WTC11 (cell line): ENCODE data around the gene NEXMIF. TPM values are rescaled to one million over a fixed set of nuclear protein-coding genes. Genes with fewer than 3 reads are reported as not detected.

Experiments
- ATAC-seq: fragments of 200-7000 bp; cut with Tn5 transposase; 2 replicates; pipeline ENCODE4 v1.10.0; 2021; ENCODE audit warnings: mild to moderate bottlenecking, moderate library complexity
- CTCF ChIA-PET: fragments of 300-600 bp; sonication (Branson Sonifier 250); formaldehyde crosslinking; loops from one replicate; lab custom pipeline; 2021; ENCODE audit warnings: antibody characterized with exemption; lab: Charles Lee
- POLR2A ChIA-PET: fragments of 350-600 bp; sonication (Branson Sonifier 250); formaldehyde crosslinking; loops from one replicate; lab custom pipeline; 2021; ENCODE audit warnings: antibody characterized with exemption; lab: Charles Lee
- DNase-seq: peaks from one replicate; pipeline ENCODE4 v3.0.0; 2021; ENCODE audit warnings: low spot score
- H3K27ac Mint-ChIP-seq: 2 replicates; pipeline ENCODE4 v1.8.0; 2021; ENCODE audit warnings: mixed read lengths
- H3K27me3 Mint-ChIP-seq: 2 replicates; pipeline ENCODE4 v1.8.0; 2021; ENCODE audit warnings: low read depth, mild to moderate bottlenecking, moderate library complexity, mixed read lengths
- H3K36me3 Mint-ChIP-seq: 2 replicates; pipeline ENCODE4 v1.8.0; 2021; ENCODE audit warnings: mixed read lengths
- H3K4me1 Mint-ChIP-seq: 2 replicates; pipeline ENCODE4 v1.8.0; 2022; ENCODE audit warnings: mixed read lengths
- H3K4me3 Mint-ChIP-seq: 2 replicates; pipeline ENCODE4 v1.8.0; 2021; ENCODE audit warnings: mild to moderate bottlenecking, moderate library complexity, mixed read lengths
- H3K9me3 Mint-ChIP-seq: 2 replicates; pipeline ENCODE4 v1.8.0; 2021; ENCODE audit warnings: mixed read lengths
- ATF1 ChIP-seq: sonication (generic); formaldehyde crosslinking; IDR thresholded peaks from 2 replicates; pipeline ENCODE4 v1.8.1; 2023; ENCODE audit warnings: mild to moderate bottlenecking, moderate library complexity, missing genetic modification reagents
- ESRRA ChIP-seq: sonication (generic); formaldehyde crosslinking; IDR thresholded peaks from 2 replicates; pipeline ENCODE4 v1.8.1; 2022; ENCODE audit warnings: mild to moderate bottlenecking, missing genetic modification reagents, borderline replicate concordance
- FOXP4 ChIP-seq: sonication (generic); formaldehyde crosslinking; IDR thresholded peaks from 2 replicates; pipeline ENCODE4 v1.8.0; 2022; ENCODE audit warnings: mild to moderate bottlenecking, missing genetic modification reagents
- HMGA2 ChIP-seq: fragments of 250-450 bp; sonication (Bioruptor Pico); IDR thresholded peaks from 2 replicates; pipeline ENCODE4 v1.4.0; 2021; ENCODE audit warnings: mild to moderate bottlenecking, moderate library complexity
- KAT7 ChIP-seq: sonication (generic); formaldehyde crosslinking; IDR thresholded peaks from 2 replicates; pipeline ENCODE4 v1.8.1; 2023; ENCODE audit warnings: missing genetic modification reagents, mild to moderate bottlenecking, borderline replicate concordance
- OVOL2 ChIP-seq: fragments of 250-450 bp; sonication (Bioruptor Pico); IDR thresholded peaks from 2 replicates; pipeline ENCODE4 v1.9.0; 2021; ENCODE audit warnings: mild to moderate bottlenecking, borderline replicate concordance
- SMAD3 ChIP-seq: sonication (generic); formaldehyde crosslinking; IDR thresholded peaks from 2 replicates; pipeline ENCODE4 v1.8.0; 2022; ENCODE audit warnings: missing genetic modification reagents, mild to moderate bottlenecking, borderline replicate concordance
- SMAD4 ChIP-seq: sonication (generic); formaldehyde crosslinking; IDR thresholded peaks from 2 replicates; pipeline ENCODE4 v1.8.0; 2022; ENCODE audit warnings: mild to moderate bottlenecking, missing genetic modification reagents
- SOX15 ChIP-seq: fragments of 250-450 bp; sonication (Bioruptor Pico); IDR thresholded peaks from 2 replicates; pipeline ENCODE4 v1.9.0; 2021; ENCODE audit warnings: mild to moderate bottlenecking
- STAT6 ChIP-seq: sonication (generic); formaldehyde crosslinking; conservative IDR thresholded peaks from 2 replicates; pipeline ENCODE4 v1.8.1; 2023; ENCODE audit warnings: mild to moderate bottlenecking, low read depth, missing genetic modification reagents, moderate library complexity
- TEAD1 ChIP-seq: sonication (generic); formaldehyde crosslinking; IDR thresholded peaks from 2 replicates; pipeline ENCODE4 v1.8.0; 2022; ENCODE audit warnings: mild to moderate bottlenecking, missing genetic modification reagents
- ZNF138 ChIP-seq: sonication (generic); formaldehyde crosslinking; conservative IDR thresholded peaks from 2 replicates; pipeline ENCODE4 v1.8.1; 2022; ENCODE audit warnings: mild to moderate bottlenecking, moderate library complexity, missing genetic modification reagents
- ZNF263 ChIP-seq: sonication (generic); formaldehyde crosslinking; IDR thresholded peaks from 2 replicates; pipeline ENCODE4 v1.8.1; 2022; ENCODE audit warnings: low read depth, mild to moderate bottlenecking, moderate library complexity, missing genetic modification reagents
- total RNA-seq: library from RNA; stranded (reverse); gene quantifications from 3 replicates; pipeline ENCODE4 v1.2.3, GENCODE V29; 2021
- TF ChIP-seq, protein P1 (sequence below): fragments of 250-450 bp; sonication (Bioruptor Pico); IDR thresholded peaks from 2 replicates; pipeline ENCODE4 v1.9.0; 2021; ENCODE audit warnings: mild to moderate bottlenecking, borderline replicate concordance
- TF ChIP-seq, protein P2 (sequence below): sonication (generic); formaldehyde crosslinking; IDR thresholded peaks from 2 replicates; pipeline ENCODE4 v1.8.0; 2022; ENCODE audit warnings: mild to moderate bottlenecking, missing genetic modification reagents
- TF ChIP-seq, protein P3 (sequence below): sonication (generic); formaldehyde crosslinking; IDR thresholded peaks from 2 replicates; pipeline ENCODE4 v1.8.1; 2023; ENCODE audit warnings: mild to moderate bottlenecking, missing genetic modification reagents, moderate library complexity
- TF ChIP-seq, protein P4 (sequence below): sonication (generic); formaldehyde crosslinking; IDR thresholded peaks from 2 replicates; pipeline ENCODE4 v1.8.0; 2022; ENCODE audit warnings: mild to moderate bottlenecking, missing genetic modification reagents

NEXMIF gene
- total RNA-seq, 1 experiment from 2014 or later, result 0.94 TPM

- H3K27me3 Mint-ChIP-seq, result no peaks in the 10 kb centered on the region
- ATAC-seq, result no peak
- ChIA-PET POLR2A (no interaction called here), CTCF (no interaction called here)
- no peak overlapping the region for H3K27ac Mint-ChIP-seq
- TF ChIP-seq KAT7 (CRISPR knock-in tag), result no peak
- TF ChIP-seq, protein P1, sequence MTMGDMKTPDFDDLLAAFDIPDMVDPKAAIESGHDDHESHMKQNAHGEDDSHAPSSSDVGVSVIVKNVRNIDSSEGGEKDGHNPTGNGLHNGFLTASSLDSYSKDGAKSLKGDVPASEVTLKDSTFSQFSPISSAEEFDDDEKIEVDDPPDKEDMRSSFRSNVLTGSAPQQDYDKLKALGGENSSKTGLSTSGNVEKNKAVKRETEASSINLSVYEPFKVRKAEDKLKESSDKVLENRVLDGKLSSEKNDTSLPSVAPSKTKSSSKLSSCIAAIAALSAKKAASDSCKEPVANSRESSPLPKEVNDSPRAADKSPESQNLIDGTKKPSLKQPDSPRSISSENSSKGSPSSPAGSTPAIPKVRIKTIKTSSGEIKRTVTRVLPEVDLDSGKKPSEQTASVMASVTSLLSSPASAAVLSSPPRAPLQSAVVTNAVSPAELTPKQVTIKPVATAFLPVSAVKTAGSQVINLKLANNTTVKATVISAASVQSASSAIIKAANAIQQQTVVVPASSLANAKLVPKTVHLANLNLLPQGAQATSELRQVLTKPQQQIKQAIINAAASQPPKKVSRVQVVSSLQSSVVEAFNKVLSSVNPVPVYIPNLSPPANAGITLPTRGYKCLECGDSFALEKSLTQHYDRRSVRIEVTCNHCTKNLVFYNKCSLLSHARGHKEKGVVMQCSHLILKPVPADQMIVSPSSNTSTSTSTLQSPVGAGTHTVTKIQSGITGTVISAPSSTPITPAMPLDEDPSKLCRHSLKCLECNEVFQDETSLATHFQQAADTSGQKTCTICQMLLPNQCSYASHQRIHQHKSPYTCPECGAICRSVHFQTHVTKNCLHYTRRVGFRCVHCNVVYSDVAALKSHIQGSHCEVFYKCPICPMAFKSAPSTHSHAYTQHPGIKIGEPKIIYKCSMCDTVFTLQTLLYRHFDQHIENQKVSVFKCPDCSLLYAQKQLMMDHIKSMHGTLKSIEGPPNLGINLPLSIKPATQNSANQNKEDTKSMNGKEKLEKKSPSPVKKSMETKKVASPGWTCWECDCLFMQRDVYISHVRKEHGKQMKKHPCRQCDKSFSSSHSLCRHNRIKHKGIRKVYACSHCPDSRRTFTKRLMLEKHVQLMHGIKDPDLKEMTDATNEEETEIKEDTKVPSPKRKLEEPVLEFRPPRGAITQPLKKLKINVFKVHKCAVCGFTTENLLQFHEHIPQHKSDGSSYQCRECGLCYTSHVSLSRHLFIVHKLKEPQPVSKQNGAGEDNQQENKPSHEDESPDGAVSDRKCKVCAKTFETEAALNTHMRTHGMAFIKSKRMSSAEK (CRISPR knock-in tag), result no peak
- no peak for TF ChIP-seq STAT6
- no peak for DNase-seq
- peaks cover 13% of the 10 kb centered on the region for H3K4me1 Mint-ChIP-seq
- peaks cover 5% of the 10 kb centered on the region for H3K36me3 Mint-ChIP-seq
- peaks cover 14% of the 10 kb centered on the region for H3K9me3 Mint-ChIP-seq
- no peak overlapping the region for H3K4me3 Mint-ChIP-seq
Measured at GRCh38 chrX:74797338-74797887, 127.8 kb downstream of the NEXMIF start.

- Mint-ChIP-seq H3K4me1 (no peaks in the 10 kb centered on the region), H3K27me3 (no peaks in the 10 kb centered on the region), H3K27ac (no peak overlapping the region), H3K4me3 (no peak overlapping the region), H3K9me3 (no peaks in the 10 kb centered on the region), H3K36me3 (no peaks in the 10 kb centered on the region)
- ChIA-PET POLR2A (no interaction called here), CTCF (interaction anchor here (1.0 kb wide), 1 partner anchor 20 kb away, joined by 3 read pairs; no protein-coding TSS in a partner anchor)
- ATAC-seq (no peak), DNase-seq (no peak)
- no peak for TF ChIP-seq ATF1 (CRISPR knock-in tag)
- TF ChIP-seq, protein P2, sequence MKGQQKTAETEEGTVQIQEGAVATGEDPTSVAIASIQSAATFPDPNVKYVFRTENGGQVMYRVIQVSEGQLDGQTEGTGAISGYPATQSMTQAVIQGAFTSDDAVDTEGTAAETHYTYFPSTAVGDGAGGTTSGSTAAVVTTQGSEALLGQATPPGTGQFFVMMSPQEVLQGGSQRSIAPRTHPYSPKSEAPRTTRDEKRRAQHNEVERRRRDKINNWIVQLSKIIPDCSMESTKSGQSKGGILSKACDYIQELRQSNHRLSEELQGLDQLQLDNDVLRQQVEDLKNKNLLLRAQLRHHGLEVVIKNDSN (CRISPR knock-in tag), result no peak
- TF ChIP-seq ZNF138 (CRISPR knock-in tag), result no peak
- no peak for TF ChIP-seq SOX15
- TF ChIP-seq, protein P3, sequence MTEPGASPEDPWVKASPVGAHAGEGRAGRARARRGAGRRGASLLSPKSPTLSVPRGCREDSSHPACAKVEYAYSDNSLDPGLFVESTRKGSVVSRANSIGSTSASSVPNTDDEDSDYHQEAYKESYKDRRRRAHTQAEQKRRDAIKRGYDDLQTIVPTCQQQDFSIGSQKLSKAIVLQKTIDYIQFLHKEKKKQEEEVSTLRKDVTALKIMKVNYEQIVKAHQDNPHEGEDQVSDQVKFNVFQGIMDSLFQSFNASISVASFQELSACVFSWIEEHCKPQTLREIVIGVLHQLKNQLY (CRISPR knock-in tag), result no peak
- TF ChIP-seq SMAD4 (CRISPR knock-in tag), result no peak
- no peak for TF ChIP-seq HMGA2 (CRISPR knock-in tag)
- no peak for TF ChIP-seq FOXP4
- no peak for TF ChIP-seq ZNF263 (CRISPR knock-in tag)
- no peak for TF ChIP-seq ESRRA (CRISPR knock-in tag)
- no peak for TF ChIP-seq TEAD1 (CRISPR knock-in tag)
- TF ChIP-seq OVOL2, result no peak
- TF ChIP-seq SMAD3, result no peak
- TF ChIP-seq, protein P1 (CRISPR knock-in tag), result no peak
- TF ChIP-seq, protein P4, sequence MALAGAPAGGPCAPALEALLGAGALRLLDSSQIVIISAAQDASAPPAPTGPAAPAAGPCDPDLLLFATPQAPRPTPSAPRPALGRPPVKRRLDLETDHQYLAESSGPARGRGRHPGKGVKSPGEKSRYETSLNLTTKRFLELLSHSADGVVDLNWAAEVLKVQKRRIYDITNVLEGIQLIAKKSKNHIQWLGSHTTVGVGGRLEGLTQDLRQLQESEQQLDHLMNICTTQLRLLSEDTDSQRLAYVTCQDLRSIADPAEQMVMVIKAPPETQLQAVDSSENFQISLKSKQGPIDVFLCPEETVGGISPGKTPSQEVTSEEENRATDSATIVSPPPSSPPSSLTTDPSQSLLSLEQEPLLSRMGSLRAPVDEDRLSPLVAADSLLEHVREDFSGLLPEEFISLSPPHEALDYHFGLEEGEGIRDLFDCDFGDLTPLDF, result no peak
Measured at GRCh38 chrX:74788545-74789086, 136.6 kb downstream of the NEXMIF start.
